Measurements from ENCODE around the gene GEMIN7.
"Not testable (repeated sequence)": the region's sequence is repeated elsewhere in the genome, so short reads cannot be mapped to it uniquely, and the experiment has no call there.

The GEMIN7 gene

DNA sequence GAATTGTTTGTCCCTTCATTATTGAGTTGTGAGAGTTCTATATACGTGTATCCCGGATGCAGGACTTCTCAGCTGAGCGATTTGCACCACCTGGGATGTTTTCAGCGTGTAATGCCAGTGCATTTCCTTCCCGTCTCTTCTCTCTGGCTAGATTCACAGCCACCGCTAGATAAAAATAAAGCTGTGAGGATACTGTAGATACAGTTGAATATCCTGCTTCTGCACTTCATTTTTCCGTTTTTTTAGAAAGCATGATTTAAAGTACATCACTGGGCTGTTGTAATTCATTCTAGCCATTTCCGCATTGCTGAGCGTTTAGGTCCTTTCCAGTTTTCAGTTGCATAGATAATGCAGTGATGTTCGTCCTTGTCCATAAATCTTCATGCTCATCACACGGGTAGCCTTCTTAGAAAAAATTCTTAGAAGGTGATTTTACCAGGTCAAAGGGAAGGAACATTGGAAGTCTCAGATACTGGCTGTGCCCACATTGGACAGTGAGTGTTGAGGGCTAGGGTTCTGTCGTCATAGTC is 28.6 kb downstream of the GEMIN7 start:
- DNase-seq: no peak

DNA sequence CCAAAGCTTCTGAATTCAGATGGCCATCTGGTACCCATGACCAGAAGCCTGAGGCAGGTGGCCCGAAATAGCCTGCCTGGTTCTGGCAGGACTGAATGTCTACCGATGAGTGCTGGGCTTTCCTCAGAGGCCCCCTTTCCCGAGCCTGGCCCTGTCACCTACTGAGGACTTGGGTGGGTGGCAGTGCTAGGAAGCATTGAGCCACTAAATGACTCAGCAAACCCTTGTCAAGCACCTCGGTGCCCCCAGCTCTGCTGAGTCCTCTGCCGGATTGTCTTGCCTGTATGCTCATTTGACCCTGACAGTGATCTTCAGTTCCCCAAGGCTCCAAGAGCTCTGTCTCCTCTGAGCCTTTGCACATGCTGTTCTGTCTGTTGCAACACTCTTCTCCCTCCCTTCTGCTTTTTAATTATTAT is 31.8 kb downstream of the GEMIN7 start:
- DNase-seq: no peak

DNA sequence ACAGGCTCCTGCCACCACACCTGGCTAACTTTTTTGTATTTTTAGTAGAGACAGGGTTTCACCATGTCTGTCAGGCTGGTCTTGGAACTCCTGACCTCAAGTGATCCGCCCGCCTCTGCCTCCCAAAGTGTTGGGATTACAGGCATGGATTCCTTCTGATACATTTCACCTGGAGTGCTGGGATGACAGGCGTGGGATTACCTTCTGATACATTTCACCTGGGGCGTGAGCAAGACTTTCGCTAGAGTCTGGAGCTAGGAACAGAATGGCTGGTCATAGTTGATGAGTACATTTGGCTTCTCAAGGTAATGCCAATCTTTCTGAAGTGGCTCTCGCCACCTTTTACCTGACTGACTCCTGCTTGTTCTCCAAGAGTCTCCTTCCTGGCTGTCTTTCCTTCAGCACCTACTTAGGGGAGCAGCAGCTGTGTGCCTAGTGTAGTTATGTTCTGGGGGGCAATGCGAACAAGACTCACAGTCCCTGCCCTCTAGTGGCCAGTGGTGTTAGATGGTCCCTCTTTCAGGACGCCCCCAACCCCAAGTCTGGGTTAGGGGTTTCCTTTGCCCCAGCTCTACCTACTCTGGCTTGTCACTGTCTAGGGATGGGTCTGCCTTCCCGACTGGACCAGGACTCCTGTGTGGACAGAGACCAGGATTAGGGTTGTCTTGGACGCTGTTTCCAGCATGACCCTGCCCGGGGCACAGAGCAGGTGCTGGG is 33.2 kb downstream of the GEMIN7 start:
- no peak for DNase-seq

DNA sequence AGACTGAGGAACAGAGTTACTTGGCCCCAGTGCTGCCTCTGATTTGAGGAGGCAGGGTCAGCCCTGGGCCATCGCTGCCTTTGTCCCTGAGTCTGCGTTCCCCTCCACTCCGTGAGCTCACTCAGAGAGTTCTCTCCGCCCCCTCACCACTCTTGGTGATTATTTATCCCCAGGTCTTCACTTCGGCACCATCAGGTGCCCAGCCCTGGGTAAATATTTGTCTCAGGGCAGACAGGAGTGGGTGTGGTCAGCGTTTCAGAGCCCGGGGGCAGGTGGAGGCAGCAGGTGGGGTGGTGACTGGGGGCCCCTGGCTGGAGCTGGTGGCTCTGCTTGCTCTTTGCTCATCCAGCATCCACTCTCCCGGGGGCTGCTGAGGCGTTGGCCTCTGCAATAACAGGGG is 34.6 kb downstream of the GEMIN7 start:
- no peak for DNase-seq

DNA sequence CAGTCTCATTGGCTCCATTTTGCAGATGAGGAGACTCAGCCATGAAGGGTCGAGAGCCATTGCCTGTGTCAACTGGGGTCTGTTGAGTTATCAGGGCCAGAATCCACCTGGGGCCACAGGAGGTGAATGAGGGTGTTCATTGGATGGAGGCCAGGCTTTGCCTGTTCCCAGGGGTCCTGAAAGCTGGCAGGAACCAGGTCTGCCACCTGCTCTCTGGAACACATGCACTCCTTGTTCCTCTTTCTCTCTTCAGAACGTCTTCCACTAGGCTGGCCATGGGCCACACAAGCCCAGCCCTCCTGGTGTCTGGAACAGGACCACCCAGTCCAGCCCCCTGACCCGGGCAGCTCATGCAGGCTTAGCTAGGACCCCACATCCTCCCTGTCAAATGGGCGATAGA is 35.1 kb downstream of the GEMIN7 start:
- DNase-seq: no peak

DNA sequence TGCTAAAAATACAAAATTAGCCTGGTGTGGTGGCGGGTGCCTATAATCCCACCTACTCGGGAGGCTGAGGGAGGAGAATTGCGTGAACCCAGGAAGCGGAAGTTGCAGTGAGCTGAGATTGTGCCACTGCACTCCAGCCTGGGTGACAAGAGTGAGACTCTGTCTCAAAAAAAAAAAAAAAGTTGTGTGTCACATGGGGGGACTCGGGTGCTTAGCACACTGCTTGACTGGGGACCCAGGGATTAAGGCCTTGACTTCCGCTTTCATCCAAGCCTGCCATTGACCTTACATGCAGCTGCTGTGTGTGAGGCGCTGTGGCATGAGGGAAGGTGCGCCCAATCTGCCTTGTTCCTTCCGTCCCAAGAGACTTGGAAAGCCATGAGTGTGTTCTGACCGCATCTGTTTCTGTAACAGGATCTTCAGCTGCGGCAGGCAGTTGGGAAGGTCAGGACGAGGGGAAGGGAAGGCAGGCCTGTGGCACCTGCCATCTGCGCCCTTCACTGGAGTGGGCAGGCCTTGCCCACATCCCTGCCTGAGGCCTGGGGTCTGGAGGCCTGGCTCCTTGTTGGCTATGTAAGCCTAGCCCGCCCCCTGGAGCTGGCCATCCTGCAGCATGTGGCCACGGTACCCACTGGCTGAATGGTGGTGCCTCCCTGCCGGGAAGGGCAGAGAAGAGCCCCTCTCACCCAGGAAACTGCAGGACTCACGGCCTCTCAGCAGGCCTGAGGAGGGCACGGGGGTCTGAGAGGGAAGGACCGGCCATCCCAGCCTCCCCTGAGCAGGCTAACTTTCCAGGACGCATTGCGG is 37.0 kb downstream of the GEMIN7 start:
- no peak for DNase-seq

DNA sequence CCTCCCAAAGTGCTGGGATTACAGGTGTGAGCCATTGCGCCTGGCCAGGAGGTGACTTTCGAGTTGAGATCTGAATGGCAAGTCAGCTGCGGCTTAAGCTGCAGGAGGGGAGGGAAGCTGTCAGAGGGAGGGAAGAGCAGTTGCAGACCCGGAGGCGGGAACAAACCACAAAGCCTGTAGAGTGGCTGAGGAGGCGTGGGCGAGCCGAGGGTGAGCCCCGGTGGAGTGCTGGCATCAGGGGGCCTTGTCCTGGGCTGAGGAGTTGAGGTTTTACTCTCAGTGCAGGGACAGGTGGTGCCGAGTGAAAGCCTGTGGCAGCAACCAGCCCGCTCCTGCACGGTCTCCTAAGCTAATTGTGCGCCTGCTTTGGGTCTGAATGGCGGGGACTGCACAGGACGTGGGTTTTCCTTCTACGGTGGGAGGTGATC is 38.1 kb downstream of the GEMIN7 start:
- DNase-seq: peak; percentile 85

DNA sequence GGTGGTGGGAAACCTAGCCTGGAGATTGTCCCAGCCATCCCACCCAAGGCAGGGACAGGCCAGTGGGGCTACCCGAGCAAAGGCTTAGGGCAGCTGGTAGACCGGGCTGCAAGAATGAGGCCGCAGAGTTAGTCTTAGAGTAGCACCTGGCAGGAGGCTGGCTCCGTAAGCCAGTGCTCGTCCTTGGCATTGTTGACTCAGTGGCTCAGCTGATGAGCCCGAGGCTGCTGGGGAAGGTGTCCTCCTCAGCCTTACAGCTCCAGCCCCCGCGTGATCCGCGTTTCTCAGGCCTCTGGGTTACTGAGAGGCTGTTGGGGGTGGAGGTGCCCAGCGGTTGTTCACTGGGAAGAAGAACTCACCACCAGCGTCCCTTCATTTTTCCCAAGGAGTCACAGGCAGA is 38.6 kb downstream of the GEMIN7 start:
- peak; percentile 14 for DNase-seq

DNA sequence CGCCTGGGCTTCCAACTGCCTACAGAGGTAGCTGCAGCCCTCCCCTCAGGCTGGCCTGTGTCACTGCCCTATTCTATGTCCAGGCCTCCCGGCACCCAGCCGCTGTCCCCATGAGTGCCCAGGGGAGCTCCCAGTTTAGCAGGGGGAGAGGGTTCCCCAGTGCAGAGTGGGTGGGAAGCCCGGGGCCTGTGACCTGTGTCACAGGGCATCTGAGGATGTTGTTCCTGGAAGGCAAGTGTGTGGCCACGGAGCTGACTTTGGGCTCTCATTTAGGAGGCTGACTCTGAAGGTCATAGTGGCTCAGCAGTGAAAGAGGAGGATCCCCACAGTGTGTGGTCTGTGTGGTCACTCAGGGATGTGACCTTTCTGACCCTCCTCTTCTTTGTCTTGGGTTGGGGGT is 39.0 kb downstream of the GEMIN7 start:
- DNase-seq: no peak

DNA sequence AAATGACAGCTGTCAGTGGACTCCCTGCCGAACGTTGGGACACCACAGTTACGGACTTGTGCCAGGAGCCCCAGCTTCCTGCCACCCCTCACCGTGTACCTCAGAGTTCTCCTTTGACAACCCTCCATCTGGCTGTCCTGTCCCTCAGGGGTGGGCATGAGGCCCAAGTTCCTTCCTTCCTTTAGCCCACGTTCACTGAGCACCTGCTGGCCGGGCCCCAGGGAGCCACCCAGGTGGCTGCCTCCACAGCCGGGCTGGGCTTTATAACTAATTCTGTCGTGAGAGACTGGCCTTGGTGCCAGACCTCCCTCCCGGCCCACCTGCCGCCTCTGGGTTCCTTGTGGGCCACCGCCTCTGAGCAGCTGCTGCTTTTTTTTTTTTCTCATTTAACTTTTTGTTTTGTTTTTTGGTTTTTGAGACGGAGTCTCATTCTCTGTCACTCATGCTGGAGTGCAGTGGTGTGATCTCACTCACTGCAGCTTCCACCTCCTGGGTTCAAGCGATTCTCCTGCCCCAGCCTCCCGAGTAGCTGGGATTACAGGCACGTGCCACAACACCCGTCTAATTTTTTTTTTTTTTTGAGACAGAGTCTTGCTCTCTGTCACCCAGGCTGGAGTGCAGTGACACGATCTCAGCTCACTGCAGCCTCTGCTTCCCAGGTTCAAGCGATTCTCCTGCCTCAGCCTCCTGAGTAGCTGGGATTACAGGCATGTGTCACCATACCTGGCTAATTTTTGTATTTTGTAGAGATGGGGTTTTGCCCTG is 39.7 kb downstream of the GEMIN7 start:
- DNase-seq: not testable (repeated sequence)

DNA sequence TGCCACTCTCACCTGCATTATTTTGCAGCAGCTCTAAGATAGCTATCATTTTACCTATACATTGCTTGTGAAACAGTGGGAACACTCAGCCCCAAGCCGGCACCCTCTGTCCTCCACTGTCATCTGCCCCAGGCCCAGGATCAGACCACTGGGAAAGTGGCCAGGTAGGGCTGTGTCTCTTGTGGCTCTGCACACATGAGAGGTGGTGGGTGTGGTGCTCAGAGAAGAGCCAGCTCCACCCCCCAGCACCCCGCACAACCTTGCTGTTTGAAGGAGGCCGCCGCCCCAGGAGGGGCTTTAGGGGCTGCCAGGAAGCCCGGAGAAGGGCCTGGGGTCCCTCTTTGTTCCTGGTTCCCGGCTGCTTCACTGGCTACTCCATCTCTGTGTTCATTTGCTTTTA is 40.5 kb downstream of the GEMIN7 start:
- no peak for DNase-seq

DNA sequence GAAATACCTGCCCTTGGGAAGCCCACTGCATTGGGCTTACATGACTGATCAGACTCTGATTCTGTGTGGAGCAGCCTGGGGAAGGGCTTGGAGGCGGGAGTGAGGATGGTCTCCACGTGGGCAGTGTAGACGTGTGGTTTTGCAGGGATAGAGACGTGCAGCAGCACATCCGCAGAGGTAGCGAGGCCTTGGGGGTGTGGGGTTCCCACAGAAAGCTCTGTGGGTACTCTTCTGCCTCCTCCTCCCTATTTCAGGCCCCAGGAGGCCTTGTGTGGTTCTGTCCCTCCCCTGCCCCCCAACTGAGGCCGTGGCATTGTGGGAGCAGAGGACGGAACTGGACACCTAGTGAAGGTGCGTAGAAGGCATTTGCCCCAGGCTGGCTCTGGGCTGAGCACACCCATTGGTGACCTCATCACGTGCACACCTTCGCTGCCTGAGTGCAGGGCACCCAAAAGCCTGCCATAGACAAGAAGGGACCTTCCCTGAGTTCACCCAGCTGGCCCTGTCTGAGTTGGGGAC is 42.8 kb downstream of the GEMIN7 start:
- DNase-seq: no peak

DNA sequence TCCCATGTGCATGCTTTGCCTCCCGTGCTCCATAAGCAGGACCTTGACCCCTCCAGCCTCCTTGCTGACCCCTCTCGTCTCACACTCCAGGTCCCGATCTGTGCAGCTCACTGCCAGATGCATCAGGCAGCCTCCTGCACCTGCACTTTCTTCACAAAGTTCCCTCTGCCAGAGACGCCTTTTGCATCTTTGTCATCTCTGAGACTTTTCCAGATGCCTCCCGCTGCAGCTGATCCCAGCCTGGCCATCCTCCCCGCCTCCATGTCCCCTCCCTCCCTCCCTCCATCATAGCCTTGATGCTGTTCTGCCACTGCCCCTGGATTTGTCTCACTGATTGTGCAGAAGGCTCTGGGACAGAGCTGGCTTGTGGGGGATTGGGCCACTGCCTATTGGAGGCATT is 43.8 kb downstream of the GEMIN7 start:
- DNase-seq: no peak

DNA sequence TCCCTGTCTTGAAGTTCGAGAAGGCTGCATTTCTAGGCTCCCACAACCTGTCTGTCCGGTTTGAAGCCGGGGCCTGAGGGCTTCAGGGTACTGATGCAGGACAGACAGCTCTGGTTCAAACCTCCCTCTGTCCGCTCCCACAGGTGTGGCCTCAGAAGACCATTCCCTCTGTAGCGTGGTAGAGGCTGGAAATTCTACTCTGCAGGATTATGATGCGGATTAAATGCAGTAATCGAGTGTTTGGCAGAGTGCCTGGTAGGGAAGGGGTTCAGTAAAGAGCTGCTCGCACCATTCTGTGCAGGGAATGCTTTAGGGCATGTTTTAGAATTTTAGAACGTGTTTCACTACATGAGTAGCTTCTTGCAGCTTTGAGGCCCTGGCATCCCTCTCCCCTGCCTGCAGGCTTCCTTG is 44.4 kb downstream of the GEMIN7 start:
- no peak for DNase-seq

DNA sequence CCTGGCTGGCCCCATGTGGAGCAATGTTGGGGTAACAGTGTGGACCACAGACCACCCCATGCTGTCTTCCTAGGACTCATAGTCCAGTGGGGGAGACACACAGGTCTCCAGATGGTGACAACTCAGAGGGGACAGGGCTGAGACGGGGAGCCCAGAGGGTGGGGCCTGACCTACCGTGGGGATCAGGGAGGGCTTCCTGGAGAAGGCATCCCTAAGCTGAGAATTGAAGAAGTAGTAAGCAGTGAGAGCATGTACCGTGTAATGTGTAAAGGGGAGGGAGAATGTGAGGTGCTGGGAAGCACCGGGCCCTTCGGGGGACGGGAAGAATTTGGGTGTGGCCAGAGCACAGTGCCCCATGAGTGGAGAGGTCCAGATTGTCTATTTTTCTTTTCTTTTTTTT is 45.0 kb downstream of the GEMIN7 start:
- DNase-seq: no peak

DNA sequence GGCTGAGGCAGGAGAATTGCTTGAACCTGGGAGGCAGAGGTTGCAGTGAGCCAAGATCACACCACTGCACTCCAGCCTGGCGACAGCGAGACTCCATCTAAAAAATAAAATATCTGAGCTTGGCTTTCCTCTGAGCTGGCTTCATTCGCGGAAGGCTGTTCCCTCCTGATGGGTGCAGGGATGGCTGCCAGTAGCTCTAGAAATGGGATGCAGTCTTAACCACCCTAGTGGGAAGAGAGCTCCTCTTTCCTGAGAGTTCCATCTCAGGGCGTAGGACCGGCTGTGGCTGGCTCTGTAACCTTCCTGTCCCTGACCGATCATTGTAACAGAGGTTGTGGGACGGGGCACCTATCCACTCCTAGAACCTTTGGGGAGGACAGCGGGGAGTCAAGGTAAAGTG is 46.3 kb downstream of the GEMIN7 start:
- DNase-seq: no peak

DNA sequence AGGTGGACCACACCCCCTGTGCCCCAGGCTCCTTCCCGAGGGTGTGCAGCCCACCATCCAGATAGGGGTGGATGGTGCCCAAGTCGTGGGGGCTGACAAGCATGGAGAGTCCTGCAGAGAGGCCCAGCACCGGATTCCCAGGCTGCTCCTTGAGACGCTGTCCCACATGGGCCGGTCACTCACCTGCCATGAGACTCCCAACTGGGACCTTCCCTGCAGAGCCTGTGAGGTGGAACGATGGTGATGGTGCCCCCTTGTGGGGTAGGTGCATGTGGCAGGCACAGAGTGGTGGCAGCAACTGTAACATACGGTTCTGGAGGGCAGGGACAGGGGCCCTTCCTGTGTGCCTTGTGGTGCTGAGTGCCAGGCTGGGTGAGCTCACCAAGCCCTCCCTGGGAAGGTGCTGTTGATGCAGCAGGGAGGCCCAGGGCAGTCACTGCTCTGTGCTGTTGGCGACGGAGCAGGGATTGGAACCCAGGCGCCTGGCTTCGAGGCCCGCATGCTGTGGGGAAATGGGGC is 47.0 kb downstream of the GEMIN7 start:
- peak; percentile 82 for DNase-seq

DNA sequence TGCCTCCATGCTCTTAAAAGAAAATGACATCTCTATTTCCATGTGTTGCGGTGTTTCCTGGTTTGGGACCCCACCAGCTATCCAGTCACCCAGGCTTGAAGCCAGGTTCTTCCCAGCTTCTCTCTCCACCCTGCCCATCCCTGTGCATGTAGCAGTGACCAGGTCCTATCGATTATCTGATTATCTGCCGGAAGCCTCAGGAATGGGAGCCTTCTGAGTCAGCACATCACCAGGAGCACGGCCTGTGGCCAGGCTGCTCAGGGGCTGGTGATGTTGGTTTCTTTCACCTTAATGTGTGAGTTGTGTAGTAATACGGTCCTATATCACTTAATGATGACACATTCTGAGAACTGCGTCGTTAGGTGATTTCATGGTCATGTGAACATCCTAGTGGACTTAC is 47.6 kb downstream of the GEMIN7 start:
- no peak for DNase-seq

DNA sequence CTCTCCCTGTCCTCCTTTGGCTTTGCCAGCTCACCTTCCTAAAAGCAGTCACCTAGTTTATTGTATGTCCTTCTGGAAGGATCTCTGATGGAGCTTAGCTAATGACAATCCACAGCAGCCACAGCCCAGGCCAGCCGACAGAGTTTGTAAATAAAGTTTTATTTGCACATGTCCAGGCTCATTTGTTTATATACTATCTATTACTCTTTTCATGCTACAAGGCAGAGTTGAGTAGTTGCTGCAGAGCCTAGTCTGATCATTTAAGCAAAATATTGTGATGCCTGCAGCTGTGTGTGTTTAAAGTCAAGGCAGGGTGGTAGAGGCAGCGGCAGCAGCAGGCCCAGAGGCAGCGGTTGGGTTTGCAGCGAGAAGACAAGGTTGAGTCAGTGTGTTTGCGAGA is 49.1 kb downstream of the GEMIN7 start:
- DNase-seq: no peak

DNA sequence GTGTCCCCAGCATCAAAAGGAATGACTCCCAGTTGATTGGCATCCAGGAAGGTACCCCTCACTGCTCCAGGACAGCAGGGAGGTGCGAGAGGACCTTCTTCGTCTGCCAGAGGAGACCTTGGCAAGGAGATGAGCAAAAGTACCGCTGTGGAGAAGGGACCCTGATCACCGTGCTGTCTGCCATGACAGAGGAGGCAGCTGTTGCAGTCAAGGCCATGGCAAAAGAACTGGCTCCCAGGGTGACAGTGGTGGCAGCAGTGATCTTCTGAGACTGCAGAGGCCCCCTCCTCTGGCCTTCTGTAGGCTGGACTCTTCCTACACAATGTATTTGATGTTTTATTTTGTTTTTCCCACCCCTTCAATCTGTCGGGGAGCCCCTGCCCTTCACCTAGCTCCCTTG is 49.7 kb downstream of the GEMIN7 start:
- no peak for DNase-seq

DNA sequence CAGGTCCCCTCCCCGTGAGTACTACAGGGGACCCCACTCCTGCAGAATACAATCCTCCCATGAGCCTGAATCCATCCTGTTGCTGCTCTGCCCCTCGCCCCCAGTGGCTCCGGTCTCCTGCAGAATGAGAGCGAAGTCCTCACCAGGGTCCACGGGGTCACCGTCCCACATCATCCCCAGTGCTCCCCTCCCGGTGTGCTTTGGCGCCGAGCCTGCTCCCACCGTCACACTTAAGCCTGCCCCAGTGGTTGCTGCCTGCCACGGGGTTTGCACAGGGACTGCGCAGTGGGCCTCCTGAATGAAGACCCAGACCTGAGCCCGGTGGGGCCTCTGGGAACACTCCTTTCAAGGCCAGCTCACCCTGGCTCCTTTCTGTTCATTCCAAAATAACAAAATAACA is 51.2 kb downstream of the GEMIN7 start:
- DNase-seq: no peak

DNA sequence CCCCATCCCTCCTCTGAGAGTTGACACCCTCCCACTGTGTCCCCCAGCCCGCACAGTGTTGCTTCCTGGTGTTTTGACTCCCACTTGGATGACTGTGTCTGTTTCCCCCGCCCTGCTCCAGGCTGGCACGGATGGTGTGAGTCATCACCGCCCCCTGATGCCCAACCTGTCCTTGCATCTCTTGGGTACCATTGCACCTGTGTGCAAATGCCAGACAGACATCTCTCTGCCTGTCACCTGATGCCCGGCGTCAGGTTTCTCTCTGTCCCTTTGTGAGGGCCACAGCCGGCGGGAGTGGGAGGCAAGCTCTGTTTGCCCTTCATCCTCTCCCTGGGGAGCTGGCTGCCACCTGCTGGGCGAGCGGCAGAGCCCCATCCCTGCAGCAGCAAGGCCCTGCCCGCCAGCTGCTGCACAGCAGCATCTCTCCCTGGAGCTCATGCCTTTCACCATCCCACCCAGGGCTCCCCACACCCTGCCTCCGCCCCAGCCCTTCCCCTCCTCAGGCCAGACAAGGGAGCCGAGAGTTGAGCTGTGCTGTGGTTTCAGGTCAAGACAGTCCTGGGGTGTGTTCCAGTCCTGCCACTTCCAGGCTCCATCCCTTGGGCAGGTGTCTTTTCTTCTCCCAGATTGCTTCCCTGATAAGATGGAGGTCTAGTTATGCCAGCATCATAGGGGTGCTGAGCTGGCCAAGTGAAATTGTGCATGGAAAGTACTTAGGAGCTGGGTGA is 52.0 kb downstream of the GEMIN7 start:
- no peak for DNase-seq
